Mesothelial cell of epicardium (in vitro differentiated cells): Measurements from ENCODE around the gene GPC6. TPM values are rescaled to one million over a fixed set of nuclear protein-coding genes. Genes with fewer than 3 reads are reported as not detected.
A peak's percentile ranks its signal among the peaks of the same experiment; 100 is the strongest.
"Not testable (repeated sequence)": the region's sequence is repeated elsewhere in the genome, so short reads cannot be mapped to it uniquely, and the experiment has no call there.

Experiments
- DNase-seq, 2 experiments: peaks; one replicate each; pipeline ENCODE4 v3.0.0; 2021; ENCODE audit warnings: low spot score in 2 of 2; ENCODE audit not compliant: unreplicated experiment in 2 of 2
- H3K27ac Mint-ChIP-seq: 2 replicates; pipeline ENCODE4 v1.8.0; 2021; ENCODE audit warnings: mixed read lengths
- H3K27me3 Mint-ChIP-seq: 2 replicates; pipeline ENCODE4 v1.8.0; 2021; ENCODE audit warnings: low read depth, mixed read lengths
- H3K36me3 Mint-ChIP-seq: 2 replicates; pipeline ENCODE4 v1.8.0; 2021; ENCODE audit warnings: mixed read lengths
- H3K4me1 Mint-ChIP-seq: 2 replicates; pipeline ENCODE4 v1.8.0; 2021; ENCODE audit warnings: mixed read lengths
- H3K4me3 Mint-ChIP-seq: 2 replicates; pipeline ENCODE4 v1.8.0; 2021; ENCODE audit warnings: mild to moderate bottlenecking, moderate library complexity, mixed read lengths
- H3K9me3 Mint-ChIP-seq: 2 replicates; pipeline ENCODE4 v1.8.0; 2021; ENCODE audit warnings: mixed read lengths
- total RNA-seq: library from RNA; stranded (reverse); gene quantifications from 3 replicates; pipeline ENCODE4 v1.2.1, GENCODE V29; 2021
- TF ChIP-seq, protein P1 (sequence below): fragments of 200-600 bp; sonication (generic); IDR thresholded peaks from one replicate; pipeline ENCODE4 v1.5.0; 2021; ENCODE audit warnings: antibody characterized with exemption; ENCODE audit not compliant: unreplicated experiment

The GPC6 gene
- total RNA-seq, 1 donor from 2014 or later = 112 TPM

GRCh38 chr13:94333131-94333820 lies 1106.7 kb downstream of the GPC6 start:
- no peak overlapping the region for H3K27ac Mint-ChIP-seq
- H3K36me3 Mint-ChIP-seq = peaks cover 3% of the 10 kb centered on the region

DNA sequence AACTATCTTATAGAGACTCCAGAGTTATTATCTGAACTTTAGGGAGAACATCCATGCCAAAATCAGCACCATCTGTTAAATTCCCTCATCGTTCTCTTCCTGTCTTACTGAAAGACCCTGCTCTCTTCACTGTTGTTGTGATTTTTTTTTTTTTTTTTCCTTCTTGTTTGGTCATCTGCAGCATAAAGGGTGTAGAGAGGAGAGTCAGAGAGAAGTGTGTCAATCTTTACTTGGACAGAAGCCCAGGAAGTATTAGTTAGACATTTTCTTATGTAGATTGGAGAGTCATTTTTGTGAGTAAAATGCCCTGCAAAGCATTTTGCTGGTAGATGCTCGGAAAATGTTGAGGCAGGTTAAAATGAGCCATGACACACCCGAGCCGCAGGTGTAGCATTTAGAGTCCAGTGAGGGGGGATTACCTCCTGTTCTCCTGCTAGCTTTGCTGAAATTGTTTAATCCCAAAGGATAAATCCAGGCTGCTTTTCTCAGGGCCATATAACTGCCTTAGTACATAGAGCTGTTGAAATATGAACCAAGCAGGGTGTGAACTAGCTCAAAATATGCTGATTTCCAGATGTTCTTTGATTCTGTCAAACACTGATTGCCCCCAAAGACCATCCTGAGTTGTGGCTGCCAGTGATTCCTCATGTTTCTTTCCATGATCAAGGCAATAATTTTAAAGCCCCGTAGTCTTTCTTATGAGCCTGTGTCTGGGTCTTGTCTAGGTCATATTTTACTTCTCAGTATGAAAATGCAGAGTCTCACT lies 1109.3 kb downstream of the GPC6 start:
- TF ChIP-seq, protein P1, sequence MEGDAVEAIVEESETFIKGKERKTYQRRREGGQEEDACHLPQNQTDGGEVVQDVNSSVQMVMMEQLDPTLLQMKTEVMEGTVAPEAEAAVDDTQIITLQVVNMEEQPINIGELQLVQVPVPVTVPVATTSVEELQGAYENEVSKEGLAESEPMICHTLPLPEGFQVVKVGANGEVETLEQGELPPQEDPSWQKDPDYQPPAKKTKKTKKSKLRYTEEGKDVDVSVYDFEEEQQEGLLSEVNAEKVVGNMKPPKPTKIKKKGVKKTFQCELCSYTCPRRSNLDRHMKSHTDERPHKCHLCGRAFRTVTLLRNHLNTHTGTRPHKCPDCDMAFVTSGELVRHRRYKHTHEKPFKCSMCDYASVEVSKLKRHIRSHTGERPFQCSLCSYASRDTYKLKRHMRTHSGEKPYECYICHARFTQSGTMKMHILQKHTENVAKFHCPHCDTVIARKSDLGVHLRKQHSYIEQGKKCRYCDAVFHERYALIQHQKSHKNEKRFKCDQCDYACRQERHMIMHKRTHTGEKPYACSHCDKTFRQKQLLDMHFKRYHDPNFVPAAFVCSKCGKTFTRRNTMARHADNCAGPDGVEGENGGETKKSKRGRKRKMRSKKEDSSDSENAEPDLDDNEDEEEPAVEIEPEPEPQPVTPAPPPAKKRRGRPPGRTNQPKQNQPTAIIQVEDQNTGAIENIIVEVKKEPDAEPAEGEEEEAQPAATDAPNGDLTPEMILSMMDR = no peak
- Mint-ChIP-seq H3K9me3 (peaks cover 2% of the 10 kb centered on the region), H3K36me3 (peaks cover 3% of the 10 kb centered on the region), H3K27ac (peak overlapping the region; percentile 39), H3K4me1 (peaks cover 32% of the 10 kb centered on the region), H3K27me3 (no peaks in the 10 kb centered on the region), H3K4me3 (no peak overlapping the region)
- no peak for DNase-seq

More at GRCh38 chr13:94333131-94333820, 1106.7 kb downstream of the GPC6 start:
- Mint-ChIP-seq H3K4me3 (no peak overlapping the region), H3K27me3 (no peaks in the 10 kb centered on the region), H3K9me3 (no peaks in the 10 kb centered on the region), H3K4me1 (peaks cover 51% of the 10 kb centered on the region)
- no peak for DNase-seq
- TF ChIP-seq, protein P1 = no peak

- no peak overlapping the region for H3K4me3 Mint-ChIP-seq
- H3K27ac Mint-ChIP-seq = no peak overlapping the region
- H3K36me3 Mint-ChIP-seq = peaks cover 3% of the 10 kb centered on the region
- no peak for DNase-seq
- no peaks in the 10 kb centered on the region for H3K27me3 Mint-ChIP-seq
- TF ChIP-seq, protein P1 = no peak
- peaks cover 4% of the 10 kb centered on the region for H3K9me3 Mint-ChIP-seq
- H3K4me1 Mint-ChIP-seq = peaks cover 23% of the 10 kb centered on the region
Observed at GRCh38 chr13:94339116-94339687, 1112.6 kb downstream of the GPC6 start.

DNA sequence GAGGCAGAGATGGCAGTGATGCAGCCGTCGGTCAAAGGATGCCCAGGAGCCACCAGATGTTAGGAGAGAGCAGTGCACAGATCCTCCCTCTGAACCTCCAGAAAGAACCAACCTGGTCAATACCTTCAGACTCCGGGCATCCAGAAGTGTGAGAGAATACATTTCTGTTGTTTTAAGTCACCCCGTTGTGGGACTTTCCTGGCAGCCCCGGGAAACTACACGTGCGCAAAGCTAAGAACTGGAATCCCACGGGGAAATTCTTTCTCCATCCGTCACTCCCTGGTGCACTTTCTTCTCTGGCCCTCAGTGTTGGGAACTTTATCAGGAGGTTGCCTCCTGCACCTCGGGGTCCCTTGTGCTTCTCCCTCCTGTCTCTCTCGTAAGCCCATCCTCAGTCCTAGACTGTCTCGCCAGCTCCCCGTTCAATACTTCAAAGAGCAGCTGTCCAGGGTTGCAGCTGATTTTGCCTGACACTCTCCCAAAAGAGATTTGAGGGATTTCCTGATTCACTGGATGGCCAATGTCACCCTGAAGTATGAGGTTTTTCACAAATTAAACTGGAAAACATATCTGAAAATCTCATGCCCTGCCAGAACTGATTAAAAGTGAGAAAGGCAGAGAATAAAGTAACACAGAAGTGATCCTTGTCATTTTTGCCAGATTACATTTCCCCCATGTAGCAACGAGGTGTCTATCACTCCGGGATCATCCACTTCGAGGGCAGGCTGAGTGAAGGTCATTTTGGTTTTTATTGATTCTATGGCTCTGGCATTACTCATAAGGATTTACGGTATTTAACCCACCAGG lies 1116.0 kb downstream of the GPC6 start:
- Mint-ChIP-seq H3K27me3 (no peaks in the 10 kb centered on the region), H3K36me3 (peaks cover 3% of the 10 kb centered on the region), H3K9me3 (peaks cover 4% of the 10 kb centered on the region), H3K4me3 (no peak overlapping the region), H3K4me1 (peaks cover 31% of the 10 kb centered on the region), H3K27ac (peak overlapping the region; percentile 82)
- TF ChIP-seq, protein P1 = no peak
- DNase-seq = no peak

DNA sequence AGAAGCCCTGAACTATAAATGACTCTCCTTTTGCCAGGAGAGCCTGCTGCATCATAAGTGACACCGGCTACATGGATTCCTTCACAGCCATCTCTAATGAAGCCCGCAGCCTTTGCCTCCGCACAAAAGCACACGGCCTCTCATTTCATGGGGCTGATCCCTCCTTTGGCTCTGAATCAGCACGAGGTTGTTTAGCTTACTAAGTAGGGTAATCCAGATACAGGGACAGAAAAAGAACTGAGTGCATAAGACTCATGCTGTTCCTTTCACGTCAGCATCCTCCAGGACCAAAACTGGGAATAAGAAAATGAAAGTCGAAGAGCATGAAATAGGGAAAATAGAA lies 1116.6 kb downstream of the GPC6 start:
- Mint-ChIP-seq H3K9me3 (peaks cover 4% of the 10 kb centered on the region), H3K4me1 (peaks cover 31% of the 10 kb centered on the region), H3K27me3 (no peaks in the 10 kb centered on the region), H3K4me3 (no peak overlapping the region), H3K36me3 (no peaks in the 10 kb centered on the region), H3K27ac (peak overlapping the region; percentile 82)
- TF ChIP-seq, protein P1 = no peak
- DNase-seq = no peak

DNA sequence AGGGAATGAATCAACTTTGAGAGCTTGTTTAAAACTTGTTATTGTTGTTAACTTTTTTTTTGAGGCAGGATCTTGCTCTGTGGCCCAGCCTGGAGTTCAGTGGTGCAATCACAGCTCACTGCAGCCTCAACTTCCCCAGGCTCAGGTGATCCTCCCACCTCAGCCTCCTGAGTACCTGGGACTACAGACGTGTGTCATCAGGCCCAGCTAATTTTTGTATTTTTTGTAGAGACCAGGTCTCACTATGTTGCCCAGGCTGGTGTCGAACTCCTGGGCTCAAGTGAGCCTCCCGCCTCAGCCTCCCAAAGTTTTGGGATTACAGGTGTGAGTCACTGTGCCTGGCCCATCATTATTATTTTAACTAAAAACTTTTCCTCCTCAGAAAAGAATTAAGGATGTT lies 1117.1 kb downstream of the GPC6 start:
- not testable (repeated sequence) for DNase-seq, H3K36me3 Mint-ChIP-seq, H3K27me3 Mint-ChIP-seq, H3K9me3 Mint-ChIP-seq, H3K4me3 Mint-ChIP-seq
- Mint-ChIP-seq H3K27ac (peak overlapping the region; percentile 82), H3K4me1 (peaks cover 31% of the 10 kb centered on the region)
